GM23248 (cell line): ENCODE data around the gene ADCY10.
"Not testable (repeated sequence)": the region's sequence is repeated elsewhere in the genome, so short reads cannot be mapped to it uniquely, and the experiment has no call there.

ENCODE experiments used
- EZH2 ChIP-seq: fragments of 200-600 bp; sonication (generic); IDR thresholded peaks from 2 replicates; pipeline ENCODE4 v1.6.1; 2018; ENCODE audit warnings: antibody characterized with exemption, mild to moderate bottlenecking; ENCODE audit not compliant: insufficient read depth, poor library complexity, severe bottlenecking
- EZH2phosphoT487 ChIP-seq: fragments of 200-600 bp; sonication (generic); IDR thresholded peaks from 2 replicates; pipeline ENCODE4 v1.6.1; 2018; ENCODE audit warnings: antibody characterized with exemption, moderate library complexity, mild to moderate bottlenecking, low read depth; ENCODE audit not compliant: insufficient read depth

- not testable (repeated sequence) for TF ChIP-seq EZH2, EZH2phosphoT487
These were observed 47.6 kb downstream of the ADCY10 start for GRCh38 chr1:167866326-167866725.
